ENCODE measurements around the gene CHST4. TPM values are rescaled to one million over a fixed set of nuclear protein-coding genes. Genes with fewer than 3 reads are reported as not detected.
"Not testable (repeated sequence)": the region's sequence is repeated elsewhere in the genome, so short reads cannot be mapped to it uniquely, and the experiment has no call there.

Gene CHST4
- total RNA-seq, 4 donors from 2014 or later: not detected

- TF ChIP-seq CTCF (IDR thresholded peaks at IDR 0.05 in 4 of 5, conservative IDR thresholded peaks at IDR 0.05 in 1 of 5) (no peak), POLR2A (IDR thresholded peaks at IDR 0.05) (no peak)
These were observed 47.3 kb downstream of the CHST4 start for GRCh38 chr16:71573387-71574094.

GRCh38 chr16:71574702-71575101, 48.5 kb downstream of the CHST4 start:
- no peak overlapping the region for H3K4me3 ChIP-seq
- H3K27me3 ChIP-seq: no peaks in the 10 kb centered on the region
- DNase-seq (no peak), ATAC-seq (no peak)
- H3K4me1 ChIP-seq: no peaks in the 10 kb centered on the region
- intact Hi-C loops (cut with DNase I; ENCODE audit: low total_unique reads): no loop called here
- no peaks in the 10 kb centered on the region for H3K9me3 ChIP-seq
- no peaks in the 10 kb centered on the region for H3K36me3 ChIP-seq
- H3K27ac ChIP-seq: no peak overlapping the region
- in situ Hi-C loops (cut with MboI; ENCODE audit: low sequenced_read_pairs in 4 of 4): no loop called here
- no peak for TF ChIP-seq CTCF (IDR thresholded peaks at IDR 0.05 in 4 of 5, conservative IDR thresholded peaks at IDR 0.05 in 1 of 5)
- no peak for TF ChIP-seq POLR2A (IDR thresholded peaks at IDR 0.05)

More at GRCh38 chr16:71573387-71574094, 47.3 kb downstream of the CHST4 start:
- ATAC-seq (no peak), DNase-seq (no peak)
- in situ Hi-C loops (cut with MboI; ENCODE audit: low sequenced_read_pairs in 4 of 4): no loop called here
- Histone ChIP-seq H3K27me3 (no peaks in the 10 kb centered on the region), H3K9me3 (no peaks in the 10 kb centered on the region), H3K27ac (no peak overlapping the region), H3K4me3 (no peak overlapping the region), H3K36me3 (no peaks in the 10 kb centered on the region), H3K4me1 (no peaks in the 10 kb centered on the region)
- intact Hi-C loops (cut with DNase I; ENCODE audit: low total_unique reads): no loop called here

GRCh38 chr16:71576971-71577370, 50.7 kb downstream of the CHST4 start, which contains the start of gene TAT:
Gene TAT, minus strand, starts transcription at chr16:71577092. Its CDS starts 677 bp downstream, at chr16:71576415.
- H3K27me3 ChIP-seq: no peaks in the 10 kb centered on the region
- H3K4me1 ChIP-seq: no peaks in the 10 kb centered on the region
- DNase-seq: no peak
- TF ChIP-seq CTCF (IDR thresholded peaks at IDR 0.05 in 4 of 5, conservative IDR thresholded peaks at IDR 0.05 in 1 of 5): no peak
- no peak for TF ChIP-seq POLR2A (IDR thresholded peaks at IDR 0.05)
- in situ Hi-C loops (cut with MboI; ENCODE audit: low sequenced_read_pairs in 4 of 4) (no loop called here), intact Hi-C loops (cut with DNase I; ENCODE audit: low total_unique reads) (no loop called here)
- H3K9me3 ChIP-seq: no peaks in the 10 kb centered on the region
- H3K27ac ChIP-seq: no peak within 1 kb of the TSS
- ATAC-seq: no peak
- no peaks in the 10 kb centered on the region for H3K36me3 ChIP-seq
- no peak within 1 kb of the TSS for H3K4me3 ChIP-seq

GRCh38 chr16:71582553-71582848, 56.3 kb downstream of the CHST4 start:
- H3K4me3 ChIP-seq; H3K27ac ChIP-seq; ATAC-seq; DNase-seq; in situ Hi-C loops (cut with MboI; ENCODE audit: low sequenced_read_pairs in 4 of 4); H3K36me3 ChIP-seq; H3K27me3 ChIP-seq; H3K4me1 ChIP-seq; intact Hi-C loops (cut with DNase I; ENCODE audit: low total_unique reads); H3K9me3 ChIP-seq: not testable (repeated sequence)

GRCh38 chr16:71584543-71585317, 58.5 kb downstream of the CHST4 start:
- Histone ChIP-seq H3K9me3 (no peaks in the 10 kb centered on the region), H3K4me1 (no peaks in the 10 kb centered on the region), H3K27ac (no peak overlapping the region), H3K36me3 (no peaks in the 10 kb centered on the region), H3K4me3 (no peak overlapping the region), H3K27me3 (no peaks in the 10 kb centered on the region)
- in situ Hi-C loops (cut with MboI; ENCODE audit: low sequenced_read_pairs in 4 of 4) (no loop called here), intact Hi-C loops (cut with DNase I; ENCODE audit: low total_unique reads) (no loop called here)
- TF ChIP-seq CTCF (IDR thresholded peaks at IDR 0.05 in 4 of 5, conservative IDR thresholded peaks at IDR 0.05 in 1 of 5): no peak
- TF ChIP-seq POLR2A (IDR thresholded peaks at IDR 0.05): no peak
- DNase-seq (no peak), ATAC-seq (no peak)

Measured in gastrocnemius medialis (tissue), 4 donors.